OCI-M2 (cell line): Measurements from ENCODE around the gene GUCY1A2.

Source experiments
- DNase-seq: peaks from one replicate; lab custom pipeline; 2025; ENCODE audit not compliant: unreplicated experiment; lab: John Stamatoyannopoulos, UW

Gene GUCY1A2

DNA sequence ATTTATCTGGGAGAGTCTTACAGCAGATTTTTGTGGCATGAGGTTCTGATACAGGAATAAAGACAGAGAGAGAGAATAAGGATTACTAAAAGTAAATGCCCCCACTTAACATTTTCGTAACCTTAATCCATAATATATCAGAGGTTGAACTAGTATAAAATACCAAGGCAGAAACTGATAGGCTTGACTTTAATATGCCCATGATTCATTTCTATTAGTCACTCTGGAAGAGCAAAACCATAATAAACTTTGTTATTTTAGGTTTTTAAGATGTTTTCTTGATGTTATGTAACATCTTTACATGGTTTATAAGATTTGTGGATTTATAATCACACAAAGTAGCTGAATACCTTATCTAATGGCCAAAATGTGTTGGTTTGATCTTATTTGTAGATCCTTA lies 19.1 kb downstream of the GUCY1A2 start:
- no peak for DNase-seq

DNA sequence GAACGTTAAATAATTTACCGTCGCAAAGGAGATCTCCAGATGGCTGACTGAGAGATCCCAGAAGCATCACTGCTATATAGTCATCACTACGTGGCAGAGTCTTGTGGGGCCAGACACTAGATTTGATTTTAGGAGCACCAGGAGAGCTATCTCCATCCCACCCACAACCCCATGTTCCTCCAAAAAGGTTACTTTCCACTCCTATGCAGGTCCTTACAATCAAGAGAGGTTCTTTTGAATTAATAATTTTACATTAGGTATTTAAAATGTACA lies 19.4 kb downstream of the GUCY1A2 start:
- no peak for DNase-seq

DNA sequence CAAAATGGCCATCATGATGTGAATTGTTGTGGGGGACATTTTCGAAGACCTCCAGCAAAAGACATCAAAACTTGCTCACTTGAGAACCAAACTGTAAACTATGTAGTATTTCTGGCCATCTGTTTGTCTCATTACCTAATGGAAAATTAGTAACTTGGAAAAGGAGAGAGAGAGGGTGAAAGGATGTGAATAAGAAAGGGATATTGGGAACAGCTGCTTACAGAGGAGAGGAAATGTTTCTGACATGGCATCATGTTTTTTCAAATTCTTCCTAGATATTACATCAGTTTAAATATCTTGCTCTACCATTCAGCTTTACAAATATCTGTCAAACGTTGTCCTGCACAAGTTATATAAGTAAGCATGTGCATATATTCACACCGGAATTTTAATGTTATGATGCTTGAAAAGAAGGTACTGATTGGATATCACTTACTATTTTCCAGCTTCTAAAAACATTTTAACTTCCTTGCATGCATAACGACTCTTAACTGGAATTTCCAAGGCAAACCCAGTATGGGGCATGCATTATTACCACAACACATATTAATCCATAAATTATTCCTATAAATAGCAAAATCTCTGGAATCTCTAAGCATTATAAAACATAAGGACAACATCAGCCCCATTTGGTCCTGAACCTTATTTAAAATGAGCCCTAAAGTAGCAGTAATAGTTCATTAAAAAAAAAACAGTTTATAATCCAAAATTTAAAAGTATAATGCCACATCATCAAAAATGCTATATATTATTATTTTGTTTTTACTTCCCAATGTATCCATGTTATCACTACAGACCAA lies 20.0 kb downstream of the GUCY1A2 start:
- DNase-seq: no peak

DNA sequence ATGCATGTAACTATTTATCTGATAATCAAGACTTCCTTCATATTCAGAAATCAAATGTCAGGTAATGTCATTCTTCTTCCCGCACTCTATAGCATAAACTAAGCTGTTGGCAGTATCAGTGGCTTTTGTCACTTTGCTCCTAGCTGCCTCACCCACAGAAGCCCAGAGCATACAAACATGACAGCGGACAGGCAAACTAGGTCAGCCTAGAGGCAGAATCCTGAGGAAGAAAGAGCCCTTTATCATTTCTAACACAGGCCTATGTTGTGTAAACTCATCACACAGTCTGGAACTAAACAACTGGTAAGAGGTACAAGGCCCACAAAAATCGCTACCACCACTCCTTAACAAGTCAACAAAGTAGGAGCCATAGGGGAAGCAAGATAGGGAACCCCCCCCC lies 21.0 kb downstream of the GUCY1A2 start:
- no peak for DNase-seq

DNA sequence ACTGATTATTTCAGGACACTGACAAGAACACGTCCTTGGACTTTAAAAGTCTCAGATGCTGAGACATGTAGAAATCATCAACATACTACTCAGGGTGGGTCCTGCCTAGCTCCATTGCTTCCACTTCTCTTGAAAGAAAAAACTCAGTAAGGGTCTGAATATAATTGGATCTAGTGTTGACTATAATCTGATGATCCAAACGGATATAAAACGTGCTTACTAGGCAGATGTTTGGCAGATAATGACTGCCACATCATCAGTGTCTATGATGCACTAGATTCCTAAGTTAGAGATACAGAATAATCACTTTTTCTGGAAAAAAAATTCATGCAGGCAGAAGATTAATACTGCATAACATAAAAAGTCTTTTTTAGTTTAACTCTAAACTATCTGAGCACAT lies 21.6 kb downstream of the GUCY1A2 start:
- no peak for DNase-seq

DNA sequence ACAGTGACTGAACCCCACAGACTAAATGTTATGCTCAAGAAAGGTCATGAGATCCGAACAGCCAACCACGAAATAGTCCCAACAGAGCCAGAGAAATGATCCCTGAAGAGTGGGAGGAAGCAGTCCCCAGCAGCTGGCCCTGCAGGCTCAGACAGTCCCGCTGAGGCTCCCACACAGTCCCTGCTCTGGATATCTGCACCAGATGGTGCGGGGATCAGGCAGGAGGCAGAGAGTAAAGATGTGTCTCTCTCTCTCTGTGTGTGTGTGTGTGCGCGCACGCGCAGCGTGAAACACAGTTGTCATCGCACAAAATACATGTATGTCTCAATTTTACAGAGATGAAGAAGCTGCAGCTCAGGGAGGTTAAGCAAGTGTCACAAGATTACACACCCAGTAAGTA lies 27.9 kb downstream of the GUCY1A2 start:
- no peak for DNase-seq

DNA sequence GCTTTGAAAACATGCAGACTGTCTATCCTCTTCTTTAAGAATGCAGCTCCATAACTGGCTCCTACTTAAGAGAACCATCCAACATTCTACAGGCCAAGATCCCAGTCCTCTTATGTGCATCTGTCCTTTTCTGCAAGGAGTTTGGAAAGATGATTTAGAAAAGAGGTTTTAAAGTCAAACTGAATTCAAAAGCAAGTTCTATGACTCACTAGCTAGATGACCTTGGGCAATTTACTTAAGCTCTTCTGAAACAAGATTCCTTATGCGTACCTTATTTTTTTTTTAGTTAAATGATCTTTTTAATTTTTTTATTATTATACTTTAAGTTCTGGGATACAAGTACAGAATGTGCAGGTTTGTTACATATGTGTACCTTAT lies 29.2 kb downstream of the GUCY1A2 start:
- no peak for DNase-seq

DNA sequence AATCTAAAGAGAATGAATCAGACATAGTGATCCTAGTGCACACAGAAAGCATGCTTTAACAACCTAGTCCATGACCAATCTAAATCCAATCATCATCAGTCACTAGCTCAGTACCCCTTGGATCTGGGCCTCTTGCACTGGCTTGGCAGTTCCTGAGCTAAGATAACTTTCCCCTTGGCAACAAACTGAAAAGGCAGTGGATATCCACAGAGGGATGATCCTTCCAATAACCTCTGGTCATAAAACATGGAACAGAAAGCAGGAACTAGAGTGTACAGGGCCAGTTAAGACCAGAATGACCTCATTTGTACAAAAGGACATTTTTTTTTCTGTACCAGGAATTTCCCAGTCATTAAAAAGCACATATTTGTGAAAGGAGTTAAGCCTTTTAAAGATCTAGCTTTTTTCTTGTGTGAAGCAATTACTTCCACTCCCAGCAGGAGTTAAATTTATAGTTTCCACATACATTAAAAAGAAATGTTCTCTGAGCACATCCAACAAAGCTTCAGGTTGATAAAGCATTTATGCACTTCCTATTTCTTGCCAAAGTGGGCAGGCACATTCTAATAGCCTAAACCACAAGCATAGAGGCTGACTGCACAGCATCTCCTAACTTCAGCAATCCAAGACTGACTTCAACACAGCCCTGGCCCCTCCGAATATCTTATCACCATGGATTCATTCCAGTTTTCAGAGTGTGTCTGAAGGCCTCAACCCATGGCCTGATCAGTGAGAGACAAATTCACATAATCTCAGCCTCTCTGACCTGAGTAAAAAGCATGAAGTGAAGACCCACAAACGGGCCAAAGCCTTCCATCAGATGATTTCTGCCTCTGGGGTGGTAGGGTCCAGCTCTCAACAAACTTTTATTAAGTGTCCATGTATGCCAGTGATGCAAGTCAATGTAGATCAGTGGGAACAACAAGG lies 29.9 kb downstream of the GUCY1A2 start:
- no peak for DNase-seq

DNA sequence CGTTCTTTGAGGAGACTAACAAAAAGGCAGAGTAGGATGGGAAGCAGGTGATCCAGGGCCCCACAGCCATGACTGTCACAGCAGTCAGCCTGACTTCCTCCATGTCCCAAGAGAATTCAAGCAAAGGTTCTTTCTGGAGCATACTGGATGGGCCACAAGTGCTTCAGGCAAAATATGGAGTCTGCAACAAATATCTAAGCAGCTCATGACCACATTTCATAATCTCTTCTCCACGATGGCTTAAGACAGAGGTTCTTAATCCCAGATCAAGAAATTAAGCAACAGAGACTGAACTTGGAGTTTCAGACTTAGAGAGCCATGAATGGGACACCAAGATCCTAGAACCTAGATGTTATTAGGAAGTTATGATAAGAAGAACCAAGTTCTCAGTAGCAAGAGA lies 31.6 kb downstream of the GUCY1A2 start:
- DNase-seq: no peak

DNA sequence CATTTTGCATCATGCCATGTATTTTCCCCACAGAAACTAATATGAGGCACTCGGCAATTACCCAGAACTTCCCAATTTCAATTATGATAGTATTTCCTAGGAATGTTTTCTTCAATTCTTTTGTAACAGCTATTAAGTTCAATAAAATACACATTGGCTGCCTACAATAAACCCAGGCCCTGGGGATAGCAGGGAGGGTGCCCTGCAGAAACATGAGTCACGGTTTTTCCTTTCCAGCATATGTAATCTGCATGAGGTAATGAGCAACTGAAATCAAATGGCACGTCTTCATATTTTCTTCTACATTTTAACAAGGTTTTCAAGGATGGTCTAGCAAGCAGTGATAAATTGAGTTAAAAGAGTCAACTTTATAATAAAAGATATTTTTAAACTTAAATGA lies 32.0 kb downstream of the GUCY1A2 start:
- no peak for DNase-seq

DNA sequence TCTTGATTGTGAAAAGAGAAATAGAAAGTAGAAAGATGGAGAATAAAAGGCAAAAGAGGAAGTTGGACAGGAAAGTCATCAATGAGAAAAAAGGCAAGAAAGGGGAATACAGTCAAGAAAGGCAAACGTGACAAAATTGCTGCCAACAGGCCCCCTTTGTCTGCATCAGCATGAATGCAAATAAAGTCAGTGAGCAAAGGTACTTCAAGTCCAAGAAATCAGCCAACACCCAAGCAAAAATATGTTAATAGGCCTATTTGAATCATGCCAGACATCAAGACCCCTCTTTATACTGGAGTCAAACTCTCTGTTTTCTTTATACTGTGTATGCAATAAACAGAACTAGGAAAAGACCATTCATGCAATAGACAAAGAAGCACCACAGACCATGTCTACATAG lies 34.3 kb downstream of the GUCY1A2 start:
- no peak for DNase-seq

DNA sequence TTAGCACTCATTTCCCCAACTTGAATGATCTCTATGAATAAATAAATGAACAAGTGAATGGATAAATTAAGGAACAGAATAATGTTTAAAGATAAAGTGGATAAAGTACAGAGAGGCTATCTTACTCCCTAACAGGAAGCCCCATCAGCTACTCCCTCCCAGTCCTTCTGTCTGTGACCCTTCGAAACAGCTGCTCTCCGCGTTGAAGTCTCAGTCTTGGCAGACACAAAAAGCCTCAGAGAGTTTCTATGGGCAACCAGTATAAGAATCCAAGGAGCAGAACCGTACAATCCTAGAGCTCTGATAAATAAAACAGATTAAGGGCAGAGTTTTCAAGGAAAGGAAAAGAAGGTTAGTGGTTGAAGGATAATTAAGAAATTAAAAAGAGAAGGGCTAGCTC lies 35.0 kb downstream of the GUCY1A2 start:
- DNase-seq: no peak

DNA sequence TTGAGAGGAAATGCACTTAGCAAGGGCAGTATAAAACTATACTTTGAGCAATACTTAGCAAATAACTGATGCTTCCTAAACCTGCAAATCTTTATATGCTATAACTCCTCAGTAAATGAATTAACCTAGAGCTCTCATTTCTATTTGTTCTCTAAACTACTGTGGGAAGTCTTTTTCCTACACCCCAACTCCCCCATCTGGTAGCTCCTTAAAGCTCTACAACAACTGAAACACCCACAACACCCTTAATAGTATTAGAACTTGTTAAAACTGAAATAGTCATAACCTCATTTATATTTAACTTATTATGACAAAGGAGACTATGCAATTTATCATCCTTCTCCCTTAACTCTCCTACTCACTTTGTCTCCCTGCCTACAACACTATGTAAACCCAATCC lies 43.4 kb downstream of the GUCY1A2 start:
- DNase-seq: no peak

DNA sequence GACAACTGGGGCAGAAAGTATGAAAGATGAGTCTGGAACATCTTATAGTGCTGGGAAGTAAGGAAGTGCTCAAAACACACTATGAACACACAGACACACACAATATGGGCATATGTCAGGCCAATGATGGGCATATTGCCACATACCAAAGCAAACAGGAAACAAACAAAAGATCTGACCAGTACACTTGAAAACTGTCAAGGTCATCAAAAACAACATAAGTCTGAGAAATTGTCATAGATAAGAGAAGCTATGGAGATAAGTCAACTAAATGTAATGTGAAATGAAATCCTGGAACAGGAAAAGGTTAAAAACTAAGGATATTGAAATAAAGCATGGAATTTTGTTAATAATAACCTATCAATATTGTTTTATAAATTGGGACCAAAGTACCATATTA lies 46.4 kb downstream of the GUCY1A2 start:
- DNase-seq: no peak

DNA sequence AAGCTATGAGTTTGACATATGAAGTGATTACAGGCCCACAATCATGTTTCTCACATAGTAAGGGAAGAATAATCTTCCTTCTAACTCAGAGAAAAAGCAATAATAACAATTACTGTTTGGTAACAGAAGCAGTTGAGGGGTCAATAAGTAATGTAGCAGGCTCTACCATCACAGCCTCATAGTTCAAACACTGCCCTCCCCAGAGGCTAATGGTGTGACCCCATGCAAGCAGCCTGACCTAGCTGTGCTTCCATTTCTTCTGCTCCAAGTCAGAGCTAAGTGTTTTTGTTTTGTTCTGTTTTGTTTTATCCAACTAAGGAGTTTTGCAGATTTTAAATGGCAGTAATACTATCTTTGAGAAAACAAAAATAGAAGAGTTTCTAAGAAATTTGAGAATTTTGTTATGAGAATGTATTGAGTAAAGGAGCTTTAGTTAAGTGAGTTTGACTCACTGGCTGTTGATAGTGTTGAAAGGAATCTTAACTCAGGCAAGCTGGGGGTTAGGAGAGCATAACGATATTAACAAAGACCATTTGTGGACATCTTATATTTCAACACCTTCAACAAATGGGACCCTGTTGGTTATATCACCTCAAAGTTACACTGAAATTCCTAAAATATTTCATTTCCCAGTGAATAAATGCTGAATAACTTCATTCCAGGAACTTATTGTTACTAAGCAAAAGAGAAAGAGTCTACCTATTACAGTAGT lies 48.5 kb downstream of the GUCY1A2 start:
- DNase-seq: no peak

DNA sequence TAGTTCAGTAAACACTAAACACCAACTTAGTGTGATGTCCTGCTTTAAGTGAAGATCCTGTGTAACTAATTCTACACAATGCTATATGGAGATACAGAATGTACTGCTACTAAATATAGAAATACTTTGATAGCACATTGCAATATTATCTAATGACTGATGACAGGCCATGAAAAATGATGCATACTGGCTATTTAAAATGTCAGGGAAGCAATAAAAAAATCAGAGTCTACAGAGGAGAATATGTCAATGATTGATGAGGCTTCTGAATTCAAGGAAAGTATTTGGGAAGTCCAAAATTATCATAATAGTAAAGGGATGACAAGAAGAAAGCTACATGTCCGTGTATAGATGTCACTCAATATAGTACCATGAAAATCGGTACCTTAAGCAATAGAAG lies 55.3 kb downstream of the GUCY1A2 start:
- DNase-seq: no peak

DNA sequence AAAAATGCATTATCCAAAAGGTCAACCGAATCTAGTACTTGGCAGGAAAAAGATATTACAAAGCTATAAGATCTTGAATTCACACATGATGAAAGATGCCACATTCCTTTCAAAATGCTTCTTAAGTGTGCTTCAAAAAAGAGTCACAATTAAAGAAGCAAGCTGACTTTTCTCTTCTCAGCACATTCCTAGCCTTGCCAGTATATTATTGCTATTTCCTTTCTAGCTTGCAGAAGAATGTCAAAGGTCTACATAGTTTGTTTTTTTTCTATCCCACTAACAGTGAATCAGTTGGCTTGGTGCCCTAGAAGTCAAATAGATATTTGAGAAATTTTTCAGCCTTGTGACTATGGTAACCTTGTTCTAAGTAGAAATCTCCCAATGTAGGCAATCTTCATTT lies 56.8 kb downstream of the GUCY1A2 start:
- DNase-seq: no peak

DNA sequence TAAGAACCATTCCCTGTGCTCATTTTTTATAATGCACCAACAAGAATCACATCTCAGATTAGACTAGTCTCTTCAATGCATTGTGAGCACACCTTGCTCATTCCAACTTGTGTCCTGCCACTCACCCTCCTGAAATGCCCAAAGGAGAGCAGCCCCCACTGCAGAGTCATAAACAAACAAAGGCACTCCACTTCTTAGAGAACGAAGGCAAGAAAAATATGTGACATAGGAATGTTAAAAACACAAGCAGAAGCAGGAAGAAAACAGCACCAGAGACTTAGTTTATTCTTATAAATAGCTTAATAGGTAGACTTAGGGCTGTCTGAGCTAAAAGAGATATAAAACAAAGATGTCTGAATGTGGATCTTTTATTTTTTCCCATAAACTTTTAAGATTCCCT lies 57.2 kb downstream of the GUCY1A2 start:
- DNase-seq: no peak

DNA sequence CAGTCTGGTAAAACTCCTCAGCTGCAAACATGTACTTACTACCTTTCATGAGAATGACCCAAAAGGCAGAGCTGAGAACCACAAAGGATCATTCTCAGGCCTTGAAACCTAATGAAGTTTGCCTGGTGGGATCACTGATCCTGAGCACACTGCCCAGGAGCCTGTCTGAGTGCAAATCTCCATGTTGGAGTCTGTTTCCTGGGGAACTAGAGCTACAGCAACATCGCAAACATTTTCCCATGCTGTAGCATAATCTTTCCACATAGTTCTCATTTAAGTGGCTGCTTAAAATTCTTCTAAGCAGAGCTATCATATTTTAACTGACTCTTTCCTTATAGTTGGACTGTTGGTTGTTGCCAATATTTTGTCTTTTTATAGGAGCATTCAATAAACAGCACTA lies 58.5 kb downstream of the GUCY1A2 start:
- no peak for DNase-seq

DNA sequence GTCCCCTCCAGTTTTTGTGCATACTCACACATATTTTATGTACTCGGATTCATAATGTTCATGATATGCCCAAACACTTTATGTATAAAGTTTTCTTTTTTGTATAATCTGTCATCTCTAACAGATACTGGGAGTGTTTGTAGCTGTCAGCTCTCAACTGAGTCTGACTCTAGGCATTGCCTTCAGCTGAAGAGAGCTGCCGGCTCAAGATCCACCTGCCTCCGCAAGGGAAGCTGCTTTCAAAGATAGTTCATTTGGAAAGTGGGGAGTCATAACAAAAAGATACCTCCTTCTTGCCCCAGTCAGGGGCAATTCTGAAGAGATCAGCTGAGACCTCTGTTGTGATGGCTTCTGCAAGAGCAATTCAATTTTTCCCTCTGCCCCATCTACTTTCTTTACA lies 58.9 kb downstream of the GUCY1A2 start:
- DNase-seq: no peak

DNA sequence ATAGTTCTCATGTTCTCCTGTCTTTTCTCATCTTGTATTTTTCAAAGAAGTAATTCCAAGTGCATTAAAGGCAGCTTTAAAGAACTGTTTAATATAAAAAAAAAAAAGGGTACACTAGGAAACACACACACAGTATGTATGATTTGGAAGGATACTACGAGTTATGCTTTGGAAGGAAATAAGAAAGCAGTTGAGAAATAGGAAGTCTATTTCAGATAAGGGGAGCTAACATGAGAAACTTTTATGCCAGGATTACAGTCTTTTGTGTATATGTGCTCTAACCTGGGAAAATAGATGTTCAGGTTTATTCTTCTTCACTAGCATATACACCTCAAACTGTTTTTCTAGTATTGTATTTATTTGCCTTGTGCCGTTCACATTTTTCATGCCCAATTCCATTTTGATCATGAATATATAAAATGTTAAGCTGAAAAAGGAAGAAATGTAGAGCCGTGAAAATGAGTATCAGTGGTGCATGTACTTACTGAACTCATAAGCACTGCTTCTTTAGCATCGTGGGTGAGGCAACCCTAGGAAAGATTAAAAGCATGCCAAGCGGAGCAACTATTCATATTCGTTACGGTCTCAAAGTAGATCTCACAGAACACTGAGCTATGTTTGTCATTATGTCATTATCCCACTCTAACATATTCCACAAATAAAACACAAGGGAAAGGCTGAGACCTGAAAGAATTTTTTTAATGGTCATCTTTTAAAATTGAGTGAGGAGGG lies 59.6 kb downstream of the GUCY1A2 start:
- no peak for DNase-seq
